Measurements from ENCODE around the gene XPO6. TPM values are rescaled to one million over a fixed set of nuclear protein-coding genes. Genes with fewer than 3 reads are reported as not detected.

The XPO6 gene
- total and polyA plus RNA-seq, 2 of the 13 experiments (the other 11 are each of a cell fraction or from before 2014, with no cell fraction given): 109 to 129 TPM

DNA sequence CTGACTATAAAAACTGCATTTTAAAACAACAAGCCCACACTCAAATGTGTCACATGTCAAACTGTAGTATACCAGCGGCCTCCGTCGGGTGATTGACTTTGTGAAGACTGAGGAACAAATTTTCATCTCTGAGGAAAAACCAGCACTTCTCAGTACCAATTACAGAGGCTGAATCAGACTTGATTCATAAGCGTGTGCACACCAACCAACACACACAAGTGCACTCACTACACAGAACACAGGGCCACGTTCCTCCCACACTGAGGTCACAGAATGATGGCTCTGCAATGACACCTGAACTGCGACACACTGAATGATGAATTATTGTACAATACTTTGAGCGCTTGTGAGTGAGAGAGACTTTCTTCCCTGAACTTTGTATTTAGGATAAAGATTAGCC lies 29.6 kb downstream of the XPO6 start:
- peaks cover 5 to 23% of the 10 kb centered on the region in 2 experiments; a peak in 4 of 5 replicates for H3K36me3 ChIP-seq (replicated peaks in 1 of 2; ENCODE audit: control insufficient read depth in 1 of 2, insufficient read depth in 2 of 2, low read length in 2 of 2)
- no TSS peak for BruUV-seq (replicated peaks)
- H3K9me3 ChIP-seq (ENCODE audit: low read length): no peaks in the 10 kb centered on the region
- no peaks in the 10 kb centered on the region for H3K27me3 ChIP-seq (ENCODE audit: control insufficient read depth in 1 of 2, insufficient read depth in 2 of 2, low read length in 2 of 2)
- ATAC-seq (no peak), DNase-seq (ENCODE audit: low spot score) (no peak), FAIRE-seq (no peak)
- POLR2A ChIA-PET: no interaction called here
- intact Hi-C loops (cut with micrococcal nuclease; ENCODE audit: unreplicated experiment): no loop called here
- peak overlapping the region; percentile 48 for H3K27ac ChIP-seq (ENCODE audit: extremely low read length, insufficient read depth, low read length)
- peak overlapping the region; percentile 11; the same call in 1 of the 2 replicates for H3K9ac ChIP-seq (ENCODE audit: insufficient read depth, low read depth, low read length)
- peaks cover 23% of the 10 kb centered on the region for H4K20me1 ChIP-seq (ENCODE audit: insufficient read depth, low read length)
- TF ChIP-seq, protein P1, sequence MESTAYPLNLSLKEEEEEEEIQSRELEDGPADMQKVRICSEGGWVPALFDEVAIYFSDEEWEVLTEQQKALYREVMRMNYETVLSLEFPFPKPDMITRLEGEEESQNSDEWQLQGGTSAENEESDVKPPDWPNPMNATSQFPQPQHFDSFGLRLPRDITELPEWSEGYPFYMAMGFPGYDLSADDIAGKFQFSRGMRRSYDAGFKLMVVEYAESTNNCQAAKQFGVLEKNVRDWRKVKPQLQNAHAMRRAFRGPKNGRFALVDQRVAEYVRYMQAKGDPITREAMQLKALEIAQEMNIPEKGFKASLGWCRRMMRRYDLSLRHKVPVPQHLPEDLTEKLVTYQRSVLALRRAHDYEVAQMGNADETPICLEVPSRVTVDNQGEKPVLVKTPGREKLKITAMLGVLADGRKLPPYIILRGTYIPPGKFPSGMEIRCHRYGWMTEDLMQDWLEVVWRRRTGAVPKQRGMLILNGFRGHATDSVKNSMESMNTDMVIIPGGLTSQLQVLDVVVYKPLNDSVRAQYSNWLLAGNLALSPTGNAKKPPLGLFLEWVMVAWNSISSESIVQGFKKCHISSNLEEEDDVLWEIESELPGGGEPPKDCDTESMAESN (CRISPR knock-in tag; conservative IDR thresholded peaks at IDR 0.05): no peak
- TF ChIP-seq, protein P2, sequence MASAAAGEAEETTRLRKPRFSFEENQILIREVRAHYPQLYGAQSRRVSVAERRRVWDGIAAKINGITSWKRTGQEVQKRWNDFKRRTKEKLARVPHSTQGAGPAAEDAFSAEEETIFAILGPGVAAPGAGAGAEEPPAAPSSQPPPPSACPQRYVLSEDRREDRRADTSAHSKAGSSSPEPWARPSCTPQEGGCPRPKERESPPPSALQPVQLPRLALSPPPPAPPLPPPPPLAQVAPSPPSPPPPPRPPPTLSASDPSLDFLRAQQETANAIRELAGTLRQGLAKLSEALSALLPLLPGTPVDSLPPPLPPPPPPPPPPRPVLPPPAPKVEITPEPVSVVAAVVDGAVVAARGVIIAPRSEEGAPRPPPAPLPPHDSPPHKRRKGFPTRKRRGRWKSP (CRISPR knock-in tag; IDR thresholded peaks at IDR 0.05): no peak
- TF ChIP-seq, protein P3, sequence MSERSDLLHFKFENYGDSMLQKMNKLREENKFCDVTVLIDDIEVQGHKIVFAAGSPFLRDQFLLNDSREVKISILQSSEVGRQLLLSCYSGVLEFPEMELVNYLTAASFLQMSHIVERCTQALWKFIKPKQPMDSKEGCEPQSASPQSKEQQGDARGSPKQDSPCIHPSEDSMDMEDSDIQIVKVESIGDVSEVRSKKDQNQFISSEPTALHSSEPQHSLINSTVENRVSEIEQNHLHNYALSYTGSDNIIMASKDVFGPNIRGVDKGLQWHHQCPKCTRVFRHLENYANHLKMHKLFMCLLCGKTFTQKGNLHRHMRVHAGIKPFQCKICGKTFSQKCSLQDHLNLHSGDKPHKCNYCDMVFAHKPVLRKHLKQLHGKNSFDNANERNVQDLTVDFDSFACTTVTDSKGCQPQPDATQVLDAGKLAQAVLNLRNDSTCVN (CRISPR knock-in tag; IDR thresholded peaks at IDR 0.05; ENCODE audit: borderline replicate concordance): no peak
- WGBS (ENCODE audit: low lambda C conversion rate): 93% methylated on average over 7 of the region's 7 CpGs
- in situ Hi-C loops (cut with HindIII; ENCODE audit: extremely low pct_ligation_motif_present, low pct_unique_long_range_greater_than_20kb): no loop called here
- peaks cover 77% of the 10 kb centered on the region for H3K79me2 ChIP-seq (ENCODE audit: insufficient read depth, low read length)
- no peak overlapping the region for H2AFZ ChIP-seq (ENCODE audit: low read length)
- peaks cover 35% of the 10 kb centered on the region for H3K4me1 ChIP-seq (ENCODE audit: insufficient read depth, low read length)
- CTCF ChIA-PET (ENCODE audit: low intra/inter-chr PET ratio, low total read pairs): no interaction called here
- H3K4me3 ChIP-seq (replicated peaks in 1 of 3; ENCODE audit: insufficient read depth in 1 of 3, low read depth in 2 of 3, low read length in 3 of 3): no peak overlapping the region
- no peak overlapping the region for H3K4me2 ChIP-seq (ENCODE audit: low read depth, low read length)
